NCI-H82 treated with DMSO at 0.1 percent for 48 hours (cell line): ENCODE results near the gene SIMC1.
"Not testable (repeated sequence)": the region's sequence is repeated elsewhere in the genome, so short reads cannot be mapped to it uniquely, and the experiment has no call there.

Experiments used
- DNase-seq: peaks from one replicate; lab custom pipeline; 2025; ENCODE audit not compliant: unreplicated experiment; lab: John Stamatoyannopoulos, UW

Gene SIMC1

DNA sequence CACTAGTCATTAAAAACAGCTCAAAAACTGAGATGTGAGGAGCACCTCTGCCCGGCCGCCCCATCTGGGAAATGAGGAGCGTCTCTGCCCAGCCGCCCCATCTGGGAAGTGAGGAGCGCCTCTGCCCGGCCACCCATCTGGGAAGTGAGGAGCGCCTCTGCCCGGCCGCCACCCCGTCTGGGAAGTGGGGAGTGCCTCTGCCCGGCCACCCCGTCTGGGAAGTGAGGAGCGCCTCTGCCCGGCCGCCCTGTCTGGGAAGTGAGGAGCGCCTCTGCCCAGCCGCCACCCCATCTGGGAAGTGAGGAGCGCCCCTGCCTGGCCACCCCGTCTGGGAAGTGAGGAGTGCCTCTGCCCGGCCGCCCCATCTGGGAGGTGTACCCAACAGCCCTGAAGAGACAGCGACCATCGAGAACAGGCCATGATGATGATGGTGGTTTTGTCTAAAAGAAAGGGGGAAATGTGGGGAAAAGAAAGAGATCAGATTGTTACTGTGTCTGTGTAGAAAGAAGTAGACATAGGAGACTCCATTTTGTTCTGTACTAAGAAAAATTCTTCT lies 23.7 kb upstream of the SIMC1 start:
- DNase-seq = not testable (repeated sequence)

GRCh38 chr5:176216393-176216916 lies 21.8 kb upstream of the SIMC1 start:
- not testable (repeated sequence) for DNase-seq

DNA sequence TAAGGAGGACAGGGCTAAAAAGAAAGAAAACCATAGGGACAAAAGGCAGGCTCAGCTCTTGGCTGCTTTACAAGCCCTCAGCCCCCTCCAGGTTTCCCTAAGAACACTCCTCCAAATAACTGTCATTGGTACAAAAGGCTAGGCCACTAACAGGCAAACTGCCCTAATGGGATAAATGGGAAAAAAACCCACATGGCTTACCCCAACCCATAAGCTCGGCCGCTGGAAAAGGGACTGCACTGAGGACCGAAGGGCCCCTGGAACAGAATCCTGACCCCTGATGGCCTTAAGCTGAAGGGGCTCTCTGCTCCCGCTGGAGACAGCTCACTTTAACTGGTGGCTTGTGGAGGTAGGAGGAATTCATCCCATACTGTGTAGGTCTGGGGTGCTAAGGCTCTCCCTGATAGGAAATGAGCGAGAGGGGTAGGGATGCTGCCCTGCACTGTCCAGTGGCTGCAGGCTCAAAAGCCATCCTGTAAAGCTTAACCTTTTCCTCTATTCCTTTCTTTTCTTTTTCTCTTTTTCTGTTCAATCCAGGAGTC lies 21.0 kb upstream of the SIMC1 start:
- peak; percentile 2 for DNase-seq

DNA sequence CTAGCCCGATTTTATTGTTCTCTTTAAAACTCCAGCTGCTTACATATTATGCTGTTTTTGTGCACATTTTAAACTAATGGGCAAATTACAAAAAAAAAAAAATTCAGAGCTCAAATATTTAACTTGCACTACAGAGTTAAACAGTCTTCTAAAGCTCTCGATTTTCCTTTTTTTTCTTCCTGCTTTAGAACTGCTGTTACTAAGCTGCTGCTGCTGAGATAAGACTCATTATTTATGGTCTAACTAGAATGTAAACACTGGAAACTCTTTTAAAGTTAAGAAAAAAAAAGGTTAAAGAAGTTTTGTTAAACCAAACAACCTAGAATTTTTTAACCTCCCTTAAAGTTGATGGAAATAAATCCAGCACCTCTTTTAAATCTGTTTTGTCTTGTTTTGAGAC lies 20.5 kb upstream of the SIMC1 start:
- DNase-seq = not testable (repeated sequence)

- DNase-seq = not testable (repeated sequence)
These were observed 16.2 kb upstream of the SIMC1 start for GRCh38 chr5:176222006-176222405.

- DNase-seq = not testable (repeated sequence)
These were observed 9.9 kb upstream of the SIMC1 start for GRCh38 chr5:176228358-176228757.

GRCh38 chr5:176233253-176233652 lies 5.0 kb upstream of the SIMC1 start:
- DNase-seq = not testable (repeated sequence)

DNA sequence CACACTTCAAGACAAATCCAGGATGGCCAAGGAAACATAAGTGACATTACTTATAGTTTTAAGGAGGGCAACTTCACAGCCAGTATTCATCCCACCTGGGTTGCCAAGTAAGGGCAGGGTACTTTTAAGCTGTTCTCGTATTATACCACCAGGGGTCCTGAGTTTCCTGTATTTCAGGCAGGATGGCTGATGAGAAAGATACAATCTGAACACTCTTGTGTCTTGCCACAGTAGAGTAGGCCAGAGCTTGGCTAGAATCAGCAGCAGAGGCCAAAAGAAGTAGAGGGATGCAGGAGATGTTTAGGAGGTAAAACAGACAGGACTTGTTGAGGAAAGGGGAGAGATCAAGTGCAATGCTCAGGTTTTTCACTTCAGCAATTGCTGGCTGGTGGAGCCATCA lies 3.1 kb upstream of the SIMC1 start:
- peak; percentile 5 for DNase-seq

GRCh38 chr5:176238645-176239283 lies 540 bp downstream of the SIMC1 start:
- not testable (repeated sequence) for DNase-seq

DNA sequence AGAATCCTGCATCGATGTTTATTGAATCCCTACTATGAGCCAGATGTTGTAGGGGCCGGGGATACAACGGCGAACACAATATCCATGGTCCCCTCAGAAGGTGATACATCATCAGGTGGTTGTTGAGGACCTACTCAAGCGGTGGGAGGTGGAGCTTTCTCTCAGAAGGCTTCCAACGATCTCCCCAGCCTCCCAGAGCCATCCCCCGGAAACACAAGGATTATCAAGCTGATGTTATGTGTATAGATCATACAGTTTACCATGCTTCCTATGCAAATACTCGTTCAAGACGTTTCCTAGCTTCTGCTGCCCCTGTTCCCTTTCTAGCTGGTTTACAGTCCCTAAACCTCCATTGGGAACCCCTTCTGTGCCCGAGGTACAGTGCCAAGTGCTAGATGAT lies 1.1 kb downstream of the SIMC1 start:
- not testable (repeated sequence) for DNase-seq

DNA sequence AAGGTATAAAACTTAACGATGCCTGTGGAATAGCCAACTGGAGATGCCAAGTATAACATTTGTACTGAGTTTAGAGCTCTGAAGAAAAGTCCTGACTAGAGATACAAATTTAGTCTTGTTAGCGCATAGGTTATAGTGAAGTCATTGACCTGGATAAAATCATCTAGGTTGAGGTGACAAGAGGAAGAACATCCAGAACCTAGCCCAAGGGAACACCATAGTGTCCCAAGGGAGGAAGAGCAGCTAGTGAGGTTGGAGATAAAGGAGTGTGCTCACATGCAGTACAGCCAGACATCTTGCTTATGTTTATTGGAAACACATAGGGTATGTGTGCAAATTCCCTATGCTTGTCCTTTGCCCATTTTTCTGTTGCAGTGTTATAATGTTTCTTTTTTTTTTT lies 6.1 kb downstream of the SIMC1 start:
- DNase-seq = not testable (repeated sequence)

- DNase-seq = not testable (repeated sequence)
These were observed 6.8 kb downstream of the SIMC1 start for GRCh38 chr5:176245074-176245473.

DNA sequence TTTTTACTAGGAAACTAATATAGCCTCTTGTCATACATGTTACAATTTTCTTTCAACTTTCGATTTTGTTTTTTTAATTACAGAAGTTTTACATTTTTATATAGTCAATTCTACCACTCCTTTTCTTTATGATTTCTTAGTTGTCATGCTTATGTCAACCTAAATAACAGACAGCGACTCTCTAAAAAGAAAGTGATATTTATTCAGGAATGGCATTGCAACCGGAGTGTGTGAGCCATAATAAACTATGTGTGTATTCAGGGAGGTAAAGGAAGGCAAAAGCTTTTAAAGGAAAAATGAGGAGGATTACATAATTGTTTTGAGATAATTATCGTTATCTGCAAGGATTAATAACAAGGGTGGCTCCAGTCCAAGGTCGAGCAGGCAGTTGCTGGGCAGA lies 7.3 kb downstream of the SIMC1 start:
- DNase-seq = not testable (repeated sequence)

DNA sequence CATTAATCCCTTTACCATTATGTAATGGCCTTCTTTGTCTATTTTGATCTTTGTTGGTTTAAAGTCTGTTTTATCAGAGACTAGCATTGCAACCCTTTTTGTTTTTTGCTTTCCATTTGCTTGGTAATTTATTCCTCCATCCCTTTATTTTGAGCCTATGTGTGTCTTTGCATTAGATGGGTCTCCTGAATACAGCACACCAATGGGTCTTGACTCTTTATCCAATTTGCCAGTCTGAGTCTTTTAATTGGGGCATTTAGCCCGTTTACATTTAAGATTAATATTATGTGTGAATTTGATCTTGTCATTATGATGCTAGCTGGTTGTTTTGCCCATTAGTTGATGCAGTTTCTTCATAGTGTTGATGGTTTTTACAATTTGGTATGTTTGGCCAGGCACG lies 12.5 kb downstream of the SIMC1 start:
- not testable (repeated sequence) for DNase-seq

GRCh38 chr5:176252171-176252570 lies 13.9 kb downstream of the SIMC1 start:
- DNase-seq = not testable (repeated sequence)

- DNase-seq = not testable (repeated sequence)
These were observed 15.3 kb downstream of the SIMC1 start for GRCh38 chr5:176253370-176254065.

- DNase-seq = not testable (repeated sequence)
These were observed 15.8 kb downstream of the SIMC1 start for GRCh38 chr5:176254066-176254393.

GRCh38 chr5:176257871-176258505 lies 19.8 kb downstream of the SIMC1 start:
- not testable (repeated sequence) for DNase-seq

GRCh38 chr5:176260682-176261081 lies 22.5 kb downstream of the SIMC1 start:
- DNase-seq = not testable (repeated sequence)

GRCh38 chr5:176266448-176266847 lies 28.2 kb downstream of the SIMC1 start:
- DNase-seq = not testable (repeated sequence)

DNA sequence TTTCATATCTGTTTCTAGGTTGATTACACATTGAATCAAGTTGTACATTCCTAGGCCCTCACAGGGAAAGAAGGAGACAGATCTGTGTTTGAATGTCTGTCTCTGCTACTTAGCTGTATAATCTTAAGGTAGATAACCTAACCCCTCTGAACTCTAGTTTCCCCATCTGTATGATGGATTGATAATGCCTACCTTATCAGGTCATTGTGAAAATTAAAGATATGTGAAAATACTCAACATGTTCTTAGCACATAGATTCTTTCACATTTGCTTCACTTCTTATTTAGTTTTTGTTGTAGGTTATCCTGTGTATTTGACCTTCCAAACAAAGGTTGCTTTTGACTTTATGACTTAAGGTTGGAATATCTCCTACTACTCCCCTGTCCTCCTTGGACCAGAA lies 50.8 kb downstream of the SIMC1 start:
- not testable (repeated sequence) for DNase-seq
